ENCODE data around the gene NR3C1. TPM values are rescaled to one million over a fixed set of nuclear protein-coding genes. Genes with fewer than 3 reads are reported as not detected.

The NR3C1 gene
- total RNA-seq, 4 donors from 2014 or later, result 29.7 to 79.2 (median 38.9) TPM

DNA sequence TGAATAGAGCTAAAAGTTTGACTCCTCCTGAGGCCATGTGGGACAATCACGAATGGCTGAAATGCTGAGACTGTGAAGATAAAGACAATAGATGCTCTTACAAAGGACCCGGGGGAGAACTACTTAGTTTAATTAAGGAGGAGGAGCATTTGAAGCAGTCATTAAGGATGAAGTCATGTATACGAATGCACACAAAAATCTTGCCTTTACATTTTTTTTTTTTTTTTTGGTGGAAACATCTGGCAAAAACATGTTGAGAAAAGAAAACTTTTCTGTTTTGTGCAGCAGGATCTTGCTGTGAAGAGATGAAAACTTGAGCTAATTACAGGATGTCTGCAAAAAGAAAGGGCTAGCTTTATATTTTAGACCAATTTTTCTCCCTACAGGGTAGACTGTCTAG is 42.3 kb upstream of the NR3C1 start:
- TF ChIP-seq, protein P1, sequence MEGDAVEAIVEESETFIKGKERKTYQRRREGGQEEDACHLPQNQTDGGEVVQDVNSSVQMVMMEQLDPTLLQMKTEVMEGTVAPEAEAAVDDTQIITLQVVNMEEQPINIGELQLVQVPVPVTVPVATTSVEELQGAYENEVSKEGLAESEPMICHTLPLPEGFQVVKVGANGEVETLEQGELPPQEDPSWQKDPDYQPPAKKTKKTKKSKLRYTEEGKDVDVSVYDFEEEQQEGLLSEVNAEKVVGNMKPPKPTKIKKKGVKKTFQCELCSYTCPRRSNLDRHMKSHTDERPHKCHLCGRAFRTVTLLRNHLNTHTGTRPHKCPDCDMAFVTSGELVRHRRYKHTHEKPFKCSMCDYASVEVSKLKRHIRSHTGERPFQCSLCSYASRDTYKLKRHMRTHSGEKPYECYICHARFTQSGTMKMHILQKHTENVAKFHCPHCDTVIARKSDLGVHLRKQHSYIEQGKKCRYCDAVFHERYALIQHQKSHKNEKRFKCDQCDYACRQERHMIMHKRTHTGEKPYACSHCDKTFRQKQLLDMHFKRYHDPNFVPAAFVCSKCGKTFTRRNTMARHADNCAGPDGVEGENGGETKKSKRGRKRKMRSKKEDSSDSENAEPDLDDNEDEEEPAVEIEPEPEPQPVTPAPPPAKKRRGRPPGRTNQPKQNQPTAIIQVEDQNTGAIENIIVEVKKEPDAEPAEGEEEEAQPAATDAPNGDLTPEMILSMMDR (IDR thresholded peaks at IDR 0.05), result no peak
- no peak for TF ChIP-seq POLR2A (IDR thresholded peaks at IDR 0.05)
- no peak overlapping the region for H3K4me3 ChIP-seq
- H3K36me3 ChIP-seq, result no peaks in the 10 kb centered on the region
- no peak for DNase-seq
- no peaks in the 10 kb centered on the region for H3K4me1 ChIP-seq
- H3K9me3 ChIP-seq, result peaks cover 0 to 3% (median 0%) of the 10 kb centered on the region in 4 donors
- no peaks in the 10 kb centered on the region for H3K27me3 ChIP-seq
- no peak overlapping the region for H3K27ac ChIP-seq

DNA sequence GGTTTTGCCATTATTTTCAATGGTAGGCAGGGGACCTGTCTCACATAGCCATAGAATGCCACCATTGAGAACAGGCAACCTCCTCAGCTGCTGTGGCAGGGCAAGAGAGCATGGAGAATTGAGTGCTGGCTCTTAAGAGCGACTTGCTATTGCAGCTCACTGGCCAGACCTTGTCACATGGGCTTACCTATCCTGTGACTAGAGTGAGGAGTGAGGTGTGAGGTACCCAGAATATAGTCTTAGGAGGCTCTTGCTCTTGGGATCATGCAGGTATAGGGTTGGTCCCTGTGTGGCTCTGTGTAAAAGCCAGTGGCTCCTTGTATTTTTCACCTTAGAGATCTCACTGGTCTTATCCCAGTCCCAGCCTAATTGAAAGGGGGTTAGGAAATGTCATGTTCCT is 39.8 kb upstream of the NR3C1 start:
- H3K4me1 ChIP-seq, result no peaks in the 10 kb centered on the region
- TF ChIP-seq POLR2A (IDR thresholded peaks at IDR 0.05), result no peak
- TF ChIP-seq, protein P1 (IDR thresholded peaks at IDR 0.05), result no peak
- no peak overlapping the region for H3K4me3 ChIP-seq
- H3K9me3 ChIP-seq, result peaks cover 0 to 3% (median 0%) of the 10 kb centered on the region in 4 donors
- no peak for DNase-seq
- H3K36me3 ChIP-seq, result no peaks in the 10 kb centered on the region
- H3K27ac ChIP-seq, result no peak overlapping the region
- no peaks in the 10 kb centered on the region for H3K27me3 ChIP-seq

DNA sequence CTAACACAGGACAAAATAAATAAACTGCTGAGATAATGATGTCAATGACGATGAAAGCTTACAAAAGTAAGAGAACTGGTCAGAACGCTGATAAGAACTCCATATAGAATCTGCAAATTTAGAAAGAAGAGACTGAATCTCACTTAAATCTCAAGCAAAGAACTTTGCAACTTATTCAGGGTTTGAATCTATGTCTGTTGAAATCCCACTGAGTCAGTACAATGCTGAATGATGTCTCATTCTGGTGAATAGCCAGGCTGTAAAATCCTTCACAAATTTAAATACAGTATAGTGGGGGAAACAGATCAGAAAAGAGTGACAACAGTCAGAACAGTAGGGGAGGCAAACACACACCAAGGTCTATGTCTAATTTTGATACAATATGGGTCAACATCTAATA is 38.9 kb upstream of the NR3C1 start:
- TF ChIP-seq POLR2A (IDR thresholded peaks at IDR 0.05), result no peak
- TF ChIP-seq, protein P1 (IDR thresholded peaks at IDR 0.05), result no peak
- no peak overlapping the region for H3K27ac ChIP-seq
- H3K27me3 ChIP-seq, result no peaks in the 10 kb centered on the region
- H3K4me1 ChIP-seq, result no peaks in the 10 kb centered on the region
- peaks cover 0 to 3% (median 0%) of the 10 kb centered on the region in 4 donors for H3K9me3 ChIP-seq
- H3K36me3 ChIP-seq, result no peaks in the 10 kb centered on the region
- DNase-seq, result no peak
- no peak overlapping the region for H3K4me3 ChIP-seq

DNA sequence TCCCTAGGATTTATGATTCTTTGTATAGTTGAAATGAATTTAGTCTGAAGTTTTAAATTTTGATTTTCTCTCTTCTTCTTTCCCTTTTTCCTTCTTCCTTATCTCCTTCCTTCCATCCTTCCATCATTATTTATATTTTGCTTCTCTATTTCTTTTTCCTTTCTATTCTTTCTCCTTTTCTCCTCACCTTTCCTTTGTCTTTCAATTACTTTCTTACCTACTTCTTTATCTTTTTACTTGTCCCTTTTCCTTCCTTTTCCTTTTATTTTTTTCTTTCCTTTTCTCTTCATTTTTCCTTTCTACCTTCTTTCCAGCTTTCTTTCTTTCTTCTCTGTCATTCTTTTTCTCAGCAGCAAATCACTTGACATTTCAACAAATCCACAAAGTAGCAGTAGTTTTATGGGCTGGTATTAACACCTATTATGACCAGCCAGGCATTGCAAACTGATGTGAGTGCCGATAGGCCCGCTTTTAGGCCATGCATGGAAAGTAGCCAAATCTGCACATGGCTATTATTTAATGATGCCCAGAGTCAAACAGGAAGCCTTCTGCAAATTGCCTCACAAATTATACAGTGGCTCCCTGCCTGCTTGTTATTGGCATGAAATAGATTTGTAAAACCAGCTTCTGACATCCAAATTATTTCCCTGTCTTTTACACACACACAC is 37.1 kb upstream of the NR3C1 start:
- Histone ChIP-seq H3K9me3 (peaks cover 0 to 3% (median 0%) of the 10 kb centered on the region in 4 donors), H3K4me1 (peaks cover 0 to 4% (median 1%) of the 10 kb centered on the region in 4 donors), H3K4me3 (no peak overlapping the region), H3K27ac (no peak overlapping the region), H3K36me3 (no peaks in the 10 kb centered on the region), H3K27me3 (no peaks in the 10 kb centered on the region)
- DNase-seq, result no peak
- TF ChIP-seq, protein P1 (IDR thresholded peaks at IDR 0.05), result no peak
- TF ChIP-seq POLR2A (IDR thresholded peaks at IDR 0.05), result no peak

DNA sequence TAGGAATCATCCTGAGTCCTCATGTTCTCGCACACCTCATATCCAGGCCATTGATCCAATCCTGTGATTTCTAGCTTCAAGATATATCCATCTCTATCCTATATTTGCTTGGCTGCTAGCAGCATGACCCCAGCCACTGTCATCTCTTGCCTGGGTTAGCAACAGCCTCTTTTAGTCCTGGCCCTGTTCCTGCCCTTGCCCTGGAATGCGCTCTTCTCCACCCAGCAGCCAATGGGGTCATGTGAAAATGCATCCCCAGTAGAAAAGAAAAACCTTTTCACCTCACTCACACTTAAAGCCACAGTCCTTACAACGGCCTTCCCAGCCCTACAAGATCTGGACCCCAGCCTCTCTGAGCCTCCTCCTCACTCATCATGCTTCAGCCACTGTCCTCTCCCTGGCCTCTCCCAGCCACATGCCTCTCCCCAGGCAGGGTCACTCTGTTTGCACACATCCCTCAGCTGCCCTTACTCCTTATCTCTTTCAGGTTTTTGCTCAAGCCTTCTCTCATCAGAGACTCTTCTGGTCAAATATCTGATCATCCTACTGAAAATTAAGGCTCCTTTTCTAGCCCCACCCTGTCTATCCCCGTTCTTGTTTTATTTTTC is 34.3 kb upstream of the NR3C1 start:
- Histone ChIP-seq H3K27ac (no peak overlapping the region), H3K4me1 (peaks cover 0 to 8% (median 2%) of the 10 kb centered on the region in 4 donors), H3K36me3 (no peaks in the 10 kb centered on the region), H3K4me3 (no peak overlapping the region), H3K9me3 (no peaks in the 10 kb centered on the region), H3K27me3 (no peaks in the 10 kb centered on the region)
- DNase-seq, result no peak
- no peak for TF ChIP-seq POLR2A (IDR thresholded peaks at IDR 0.05)

DNA sequence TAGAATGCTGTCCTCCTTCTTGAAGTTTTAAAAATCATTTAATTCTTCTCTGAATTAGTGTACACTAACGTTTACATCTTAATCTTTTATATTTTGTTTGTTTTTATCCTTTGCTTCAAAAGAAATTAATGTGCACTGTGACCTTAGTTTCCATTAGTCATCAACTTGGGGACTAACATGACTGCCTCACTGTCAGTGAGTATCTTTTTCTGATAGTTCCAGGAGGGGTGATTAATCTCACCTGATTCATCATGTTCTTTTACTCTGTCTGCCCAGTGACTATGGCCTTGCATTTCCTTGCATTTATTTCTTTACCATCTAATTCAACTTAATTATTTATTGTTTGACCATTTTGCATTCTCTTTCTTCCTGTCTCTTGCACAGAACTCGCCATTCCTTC is 33.4 kb upstream of the NR3C1 start:
- H3K36me3 ChIP-seq, result no peaks in the 10 kb centered on the region
- TF ChIP-seq, protein P1 (IDR thresholded peaks at IDR 0.05), result no peak
- H3K9me3 ChIP-seq, result no peaks in the 10 kb centered on the region
- H3K4me1 ChIP-seq, result peaks cover 0 to 8% (median 2%) of the 10 kb centered on the region in 4 donors
- H3K4me3 ChIP-seq, result no peak overlapping the region
- no peaks in the 10 kb centered on the region for H3K27me3 ChIP-seq
- no peak for DNase-seq
- H3K27ac ChIP-seq, result no peak overlapping the region
